ENCODE data around the gene SYCP2.

Gene SYCP2

DNA sequence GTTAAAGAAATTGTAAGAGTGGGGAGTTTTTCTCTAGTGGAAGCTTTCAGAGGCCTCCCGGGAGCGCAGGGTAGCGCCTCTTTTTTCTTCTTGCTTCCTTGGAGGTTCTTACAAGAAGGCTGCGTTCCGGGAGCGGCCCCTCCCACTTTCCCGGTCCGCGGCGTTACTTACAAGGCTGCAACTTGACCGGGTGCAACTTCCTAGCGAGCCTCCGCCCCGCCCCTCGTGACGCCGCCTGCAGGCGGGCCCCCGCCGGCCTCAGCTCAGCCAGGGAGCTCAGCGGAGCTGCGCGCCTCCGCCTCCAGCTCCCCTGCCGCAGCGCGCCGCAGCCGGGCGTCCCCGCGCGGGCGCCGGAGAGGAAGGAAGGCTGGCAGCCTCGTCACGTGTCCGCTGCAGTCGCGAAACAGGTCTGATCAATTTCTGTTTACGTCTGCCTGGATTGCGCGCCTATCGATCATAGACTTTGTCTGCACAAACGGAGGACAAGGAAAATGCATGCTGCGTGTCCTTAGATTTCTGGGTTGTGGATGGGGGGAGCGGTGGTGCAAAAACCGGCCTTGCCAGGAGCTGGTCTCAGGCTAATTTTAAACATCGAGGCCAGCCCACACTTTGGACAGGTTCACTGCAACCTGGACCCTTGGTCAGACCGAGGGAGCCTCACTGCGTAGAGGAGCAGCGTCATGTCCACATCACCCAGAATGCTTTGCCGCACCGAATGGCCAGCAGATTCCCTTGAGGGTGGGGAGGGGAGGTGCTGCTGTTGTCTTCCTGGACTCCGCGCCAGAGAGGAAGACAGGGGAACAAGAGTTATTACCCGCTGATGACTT is 6.9 kb upstream of the SYCP2 start, which contains the start of the genes FAM217B and PPP1R3D:
Gene FAM217B (plus strand): TSS at position 261 of the 827 bp plus-strand sequence. CDS start 3,555 bp downstream, outside the sequence.
Gene PPP1R3D (minus strand): TSS at position 177 of the 827 bp plus-strand sequence. CDS start 374 bp downstream, outside the sequence.
- peak; percentile 87 for DNase-seq

DNA sequence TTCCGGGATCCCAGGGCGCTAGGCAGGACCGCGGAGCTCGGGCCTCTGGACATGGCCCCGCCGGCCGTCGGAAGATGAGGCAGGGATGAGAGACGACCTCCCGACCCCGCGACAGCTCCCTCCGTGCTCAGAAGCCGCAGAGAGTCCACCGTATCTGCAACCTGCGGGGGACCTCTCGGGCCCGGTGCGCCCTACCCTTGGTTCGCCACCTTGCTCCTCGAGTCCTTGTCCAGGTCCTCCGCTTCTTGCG is 6.4 kb upstream of the SYCP2 start:
- DNase-seq: peak; percentile 41

DNA sequence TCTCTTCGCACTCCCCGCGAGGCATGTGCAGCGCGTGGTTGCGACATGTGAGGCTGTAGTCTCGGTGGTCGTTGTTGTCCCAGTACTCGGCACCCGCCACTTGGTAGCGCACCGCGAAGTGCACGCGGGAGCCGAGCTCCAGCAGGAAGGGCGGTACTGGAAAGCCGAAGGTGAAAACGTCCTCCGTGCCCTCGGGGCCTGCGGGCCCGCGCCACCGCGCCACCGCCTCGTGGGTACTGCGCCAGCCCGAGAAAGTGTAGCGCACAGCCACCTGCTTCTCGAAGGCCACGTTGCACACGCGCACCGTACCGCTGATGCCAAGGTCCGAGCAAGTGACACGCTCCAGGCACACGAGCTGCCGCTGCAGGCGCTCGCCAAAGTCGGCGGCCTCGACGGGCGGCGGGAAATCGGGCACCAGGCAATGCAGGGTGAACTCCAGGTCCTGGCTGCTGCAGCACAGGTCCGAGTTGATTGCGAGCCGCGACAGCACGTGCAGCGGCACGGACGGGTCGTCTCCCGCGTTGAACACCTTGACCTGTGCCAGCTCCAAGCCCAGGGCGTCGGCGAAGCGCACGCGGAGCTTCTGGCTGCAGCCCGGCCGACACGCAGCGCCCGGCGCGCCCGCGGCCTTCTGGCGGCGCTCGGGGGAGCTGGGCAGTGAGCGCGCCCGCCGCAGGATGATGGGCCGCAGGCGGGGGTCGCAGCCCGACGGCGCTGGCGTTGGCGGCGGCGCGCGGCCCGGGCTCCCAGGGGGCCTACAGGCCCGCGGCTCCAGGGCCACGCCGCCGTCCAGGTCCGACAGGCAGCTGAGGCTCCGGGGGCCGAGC is 5.8 kb upstream of the SYCP2 start:
- DNase-seq: no peak

DNA sequence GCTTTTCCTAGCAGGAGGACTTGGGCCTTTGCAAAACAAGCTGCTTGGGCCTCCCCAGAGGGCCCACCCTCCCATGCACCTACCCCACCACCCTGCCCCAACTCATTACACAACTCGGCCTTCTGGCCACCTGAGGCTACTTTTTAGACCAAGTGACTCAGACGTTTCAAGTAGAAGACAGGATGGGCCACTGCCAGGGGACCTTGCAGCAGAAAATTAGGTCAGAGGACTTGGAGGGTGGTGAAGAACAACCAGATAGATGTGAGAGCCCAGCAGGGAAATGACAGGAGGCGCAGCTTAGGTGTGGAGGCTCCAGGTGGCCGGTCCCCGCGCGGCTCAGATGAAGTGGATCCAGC is 5.2 kb upstream of the SYCP2 start:
- DNase-seq: no peak

DNA sequence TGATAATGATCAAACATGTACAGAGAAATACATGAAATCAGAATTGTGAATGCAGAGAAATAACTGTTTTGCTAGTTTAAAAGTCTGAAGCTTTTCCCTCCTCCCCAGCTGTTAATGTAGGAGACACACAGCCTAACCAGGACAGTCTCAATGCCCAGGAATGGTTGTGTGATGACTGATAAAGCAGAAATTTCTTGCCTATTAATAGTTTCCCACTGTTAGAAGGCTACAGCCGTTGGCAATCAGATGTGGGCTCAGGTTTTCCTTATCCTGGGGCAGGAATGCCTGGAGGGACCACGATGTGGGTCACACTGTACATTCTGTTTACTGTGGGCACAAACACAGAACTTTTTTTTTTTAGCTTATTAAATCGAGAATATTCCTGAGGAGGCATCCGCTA is 4.8 kb upstream of the SYCP2 start:
- DNase-seq: no peak

DNA sequence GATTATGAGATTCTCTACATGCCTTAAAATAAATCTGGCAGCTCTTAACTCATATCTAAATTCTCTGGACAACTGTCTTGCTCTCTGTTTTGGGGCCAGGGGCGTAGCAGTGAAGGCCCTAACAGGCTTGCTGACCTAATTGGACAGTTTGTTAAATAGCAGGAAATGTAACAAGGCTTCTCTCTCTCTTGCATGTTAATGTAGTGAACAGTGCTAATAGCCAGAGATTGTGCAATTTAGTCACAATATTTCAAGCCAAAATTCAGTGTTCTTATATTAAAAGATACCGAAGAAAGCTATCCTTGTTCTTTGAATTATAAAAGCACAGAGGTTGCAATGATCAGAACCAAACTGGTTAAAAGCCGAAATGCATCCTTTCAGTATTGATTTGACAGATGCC is 3.7 kb upstream of the SYCP2 start:
- DNase-seq: no peak

DNA sequence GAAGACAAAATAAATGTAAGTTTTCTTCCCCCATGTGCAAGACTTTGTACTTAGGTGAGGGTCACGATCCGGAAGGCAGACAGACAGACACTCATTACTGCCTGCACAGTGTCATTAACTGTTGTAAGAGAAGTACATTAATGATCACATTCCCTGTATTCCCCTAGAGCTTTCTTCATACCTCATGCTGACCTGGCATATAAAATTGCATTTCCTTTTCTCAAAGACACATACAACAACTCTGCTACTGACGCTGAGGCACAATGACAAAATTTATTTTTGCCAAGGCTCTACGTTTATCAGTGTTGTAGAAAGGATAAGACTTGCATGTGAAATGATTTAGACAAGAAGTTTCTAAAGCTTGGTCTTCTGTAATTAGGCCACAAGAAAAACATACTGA is 3.0 kb upstream of the SYCP2 start:
- DNase-seq: no peak

DNA sequence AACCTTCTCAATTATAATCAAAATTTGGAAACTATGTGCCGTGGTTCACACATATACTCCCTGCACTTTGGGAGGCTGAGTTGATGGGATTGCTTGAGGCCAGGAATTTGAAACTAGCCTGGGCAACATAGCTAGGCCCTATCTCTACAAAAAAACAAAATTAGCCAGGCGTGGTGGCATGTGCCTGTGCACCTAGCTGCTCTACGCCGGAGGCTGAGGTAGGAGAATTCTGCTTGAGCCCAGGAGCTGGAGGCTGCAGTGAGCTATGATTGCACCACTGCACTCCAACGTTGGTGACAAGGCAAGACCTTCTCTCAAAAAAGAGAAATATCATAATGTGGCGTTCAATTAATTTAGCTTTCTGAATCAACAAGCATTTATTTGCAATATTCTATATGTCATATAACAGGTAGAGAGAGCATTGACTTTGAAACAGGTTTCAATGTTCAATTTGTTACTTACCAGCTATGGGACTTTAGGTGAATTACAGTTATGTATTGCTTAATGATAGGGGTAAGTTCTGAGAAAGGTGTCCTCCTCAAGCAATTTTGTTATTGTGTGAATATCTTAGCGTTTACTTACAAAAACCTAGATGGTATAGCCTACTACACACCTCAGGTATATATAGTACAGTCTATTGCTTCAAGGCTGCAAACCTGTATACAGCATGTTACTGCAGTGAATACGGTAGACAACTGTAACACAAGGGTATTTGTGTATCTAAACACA is 2.2 kb upstream of the SYCP2 start:
- DNase-seq: no peak

DNA sequence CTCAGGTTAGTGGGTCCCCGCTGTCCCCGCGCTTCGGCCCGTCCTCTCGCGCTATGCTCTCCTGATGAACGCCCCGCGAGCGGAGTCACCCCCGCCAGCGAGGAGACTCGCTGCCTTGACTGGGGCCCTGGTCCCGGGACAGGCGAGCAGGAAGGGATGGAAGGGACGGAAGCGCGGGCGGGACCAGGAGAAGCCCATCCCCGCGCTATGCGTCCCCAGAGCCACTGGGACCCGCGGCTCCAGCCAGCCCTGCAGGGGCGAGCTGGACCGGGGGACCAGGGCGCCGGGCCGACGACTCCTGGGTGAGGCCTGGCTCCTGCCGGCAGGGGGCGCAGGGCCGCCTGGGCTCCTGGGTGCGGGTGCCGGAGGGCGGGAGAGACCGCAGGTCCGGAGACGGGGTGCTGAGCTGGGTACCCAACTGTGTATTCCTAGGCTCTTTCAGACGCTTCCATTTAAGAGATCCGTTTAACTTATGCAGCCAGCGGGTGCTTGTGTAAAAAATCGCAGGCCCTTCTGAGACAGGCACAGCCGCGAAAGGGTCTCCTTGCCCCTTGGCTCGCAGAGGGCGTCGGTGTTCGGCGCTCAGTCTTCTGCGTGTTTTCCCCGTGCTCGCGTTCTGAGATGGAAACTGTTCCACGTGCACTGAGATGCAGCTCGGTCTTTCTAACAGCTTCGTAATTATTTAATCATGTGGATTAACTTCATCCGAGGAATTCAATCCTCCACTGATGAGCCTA is 580 bp upstream of the SYCP2 start:
- DNase-seq: peak; percentile 68

DNA sequence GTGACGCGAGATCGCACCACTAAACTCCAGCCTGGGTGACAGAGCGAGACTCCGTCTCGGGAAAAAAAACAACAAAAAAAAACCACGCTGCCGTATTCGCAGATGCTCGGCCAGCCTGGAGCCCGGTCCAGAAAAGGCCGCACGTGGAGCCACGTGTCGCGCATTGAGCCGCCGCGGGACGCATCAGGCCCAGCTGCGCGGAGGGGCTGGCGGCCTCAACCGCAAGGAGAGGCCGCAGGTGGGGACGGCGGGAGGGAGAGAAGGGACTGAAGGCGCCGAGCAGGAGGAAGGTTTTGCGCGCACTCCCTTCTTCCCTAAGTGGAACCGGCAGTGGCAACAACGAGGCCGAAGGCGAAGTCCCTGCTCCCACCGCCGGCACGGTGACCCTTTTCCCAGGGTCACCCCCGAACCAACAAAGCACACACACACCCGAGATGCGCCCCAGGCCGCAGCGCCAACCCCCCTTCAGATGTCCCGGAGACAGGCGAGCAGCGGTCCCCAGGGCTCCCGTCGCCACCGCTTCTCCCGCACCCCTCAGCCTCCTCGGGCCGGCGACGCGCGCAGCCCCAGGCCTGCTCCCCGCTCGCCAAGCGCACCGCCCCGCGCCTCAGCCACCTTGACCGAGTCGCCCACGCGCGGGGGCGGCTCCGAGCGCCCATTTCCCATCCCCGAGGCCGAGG is 681 bp downstream of the SYCP2 start:
- no peak for DNase-seq

DNA sequence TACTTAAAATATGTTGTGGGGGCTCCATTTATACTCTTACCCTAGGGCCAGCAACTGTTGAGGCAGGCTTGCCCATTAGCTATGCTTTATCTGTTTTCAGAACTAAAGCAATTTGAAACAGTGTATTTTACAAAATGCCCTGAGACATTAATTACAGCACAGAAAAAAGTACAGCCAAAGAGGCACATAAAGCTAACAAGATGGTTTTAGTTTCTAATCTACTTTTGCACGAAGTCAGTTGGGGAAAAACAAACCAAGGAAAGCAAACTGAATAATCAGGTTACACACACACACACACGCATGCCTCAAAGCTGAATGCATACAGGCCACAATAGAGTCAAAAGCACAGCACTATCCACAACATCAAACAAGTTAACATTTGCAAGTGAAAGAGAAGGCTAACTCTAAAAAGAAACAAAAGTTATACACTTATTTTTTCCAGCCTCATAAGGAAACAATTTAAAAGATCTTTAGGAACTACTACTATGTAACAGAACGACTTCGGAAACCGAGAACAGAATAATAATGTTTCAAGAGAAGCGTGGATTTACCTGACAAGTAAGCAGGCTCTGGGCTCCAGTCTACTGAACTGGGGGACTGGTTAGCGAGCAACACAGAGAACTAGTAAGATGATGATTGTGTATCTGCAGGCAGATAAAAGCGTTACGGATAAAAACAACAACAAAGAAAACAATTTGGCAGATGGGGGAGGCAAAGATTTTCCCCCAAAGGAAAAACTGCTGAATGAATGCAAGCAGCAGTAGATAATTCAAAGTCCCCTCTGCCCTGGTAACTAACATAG is 1.7 kb downstream of the SYCP2 start:
- no peak for DNase-seq

DNA sequence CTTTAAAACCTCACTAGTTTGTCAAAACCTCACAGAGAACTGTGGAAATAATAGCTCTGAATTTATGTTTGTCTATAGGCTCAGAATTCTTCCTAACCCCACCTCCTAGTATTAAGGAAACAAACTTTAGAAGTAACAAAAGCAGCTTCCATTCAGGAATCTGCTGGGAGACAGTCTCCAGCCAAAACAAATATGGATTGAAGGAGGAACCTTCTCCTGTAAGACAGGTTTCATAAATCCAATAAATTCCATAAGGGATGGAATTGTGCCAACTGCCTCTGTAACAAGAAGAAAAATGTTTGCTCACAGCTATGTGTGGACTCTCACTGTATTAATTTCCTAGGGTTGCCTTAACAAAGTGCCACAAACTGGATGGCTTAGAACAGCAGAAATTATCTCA is 7.5 kb downstream of the SYCP2 start:
- no peak for DNase-seq

DNA sequence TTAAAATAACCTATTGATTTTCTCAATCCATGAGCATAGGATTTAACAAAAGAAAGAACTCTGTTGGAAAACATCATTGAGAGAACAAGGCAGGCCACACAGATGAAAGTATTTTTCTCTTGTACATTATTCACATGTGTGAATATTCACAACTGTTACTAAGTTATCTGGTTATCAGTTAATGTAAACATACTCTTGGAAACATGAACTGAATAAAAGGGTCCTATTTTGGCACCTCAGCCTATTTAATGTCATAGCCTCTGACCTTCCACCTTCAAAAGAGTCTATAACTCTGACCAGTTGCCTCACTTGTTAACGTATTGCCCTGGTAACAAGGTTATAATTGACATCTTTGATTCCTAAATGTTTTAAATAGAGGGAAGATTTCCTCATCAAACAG is 8.1 kb downstream of the SYCP2 start:
- DNase-seq: no peak

DNA sequence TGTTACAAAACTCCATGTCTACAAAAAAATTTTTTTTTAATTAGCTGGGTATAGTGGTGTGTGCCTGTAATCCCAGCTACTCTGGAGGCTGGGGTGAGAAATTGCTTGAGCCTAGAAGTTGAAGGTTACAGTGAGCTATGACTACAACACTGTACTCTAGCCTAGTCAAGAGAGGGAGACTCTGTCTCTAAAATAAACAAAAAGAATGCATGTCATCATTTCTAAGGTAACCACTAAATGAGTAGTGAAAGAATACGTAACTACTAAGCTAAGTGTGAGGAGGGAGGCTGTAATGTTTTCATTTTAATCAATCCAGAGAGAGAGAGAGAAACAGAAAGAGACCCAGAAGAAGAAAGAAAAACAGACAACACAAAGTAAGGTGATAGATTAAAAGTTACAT is 9.9 kb downstream of the SYCP2 start:
- DNase-seq: no peak

DNA sequence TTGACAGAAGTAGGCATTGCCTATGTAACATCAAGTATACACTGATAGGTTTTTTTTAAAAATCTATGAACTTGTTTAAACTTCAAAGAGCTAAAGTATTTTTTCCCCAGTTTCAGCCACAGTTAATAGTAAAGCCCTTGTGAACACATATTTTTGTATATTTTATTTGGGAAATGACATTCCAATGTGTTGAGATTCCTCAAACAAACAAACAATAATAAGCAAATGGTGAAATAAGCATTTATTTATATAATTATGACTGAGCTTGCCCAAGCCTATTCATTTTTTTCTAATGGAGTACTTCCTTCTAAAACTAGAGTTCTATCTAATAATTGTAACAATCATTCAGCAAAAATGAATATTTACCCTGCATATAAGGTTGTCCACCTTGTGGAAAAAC is 12.5 kb downstream of the SYCP2 start:
- no peak for DNase-seq

DNA sequence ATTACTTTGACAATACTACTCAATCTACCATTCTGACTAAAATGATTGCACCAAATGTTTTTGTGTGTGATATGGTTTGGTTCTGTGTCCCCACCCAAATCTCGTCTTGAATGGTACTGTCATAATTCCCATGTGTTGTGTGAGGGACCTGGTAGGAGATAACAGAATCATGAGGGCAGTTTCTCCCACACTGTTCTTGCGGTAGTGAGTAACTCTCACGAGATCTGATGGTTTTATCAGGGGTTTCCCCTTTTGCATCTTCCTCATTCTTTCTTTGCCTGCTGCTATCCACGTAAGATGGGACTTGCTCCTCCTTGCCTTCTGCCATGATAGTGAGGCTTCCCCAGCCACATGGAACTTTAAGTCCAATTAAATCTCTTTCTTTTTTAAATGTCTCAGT is 20.8 kb downstream of the SYCP2 start:
- DNase-seq: no peak

DNA sequence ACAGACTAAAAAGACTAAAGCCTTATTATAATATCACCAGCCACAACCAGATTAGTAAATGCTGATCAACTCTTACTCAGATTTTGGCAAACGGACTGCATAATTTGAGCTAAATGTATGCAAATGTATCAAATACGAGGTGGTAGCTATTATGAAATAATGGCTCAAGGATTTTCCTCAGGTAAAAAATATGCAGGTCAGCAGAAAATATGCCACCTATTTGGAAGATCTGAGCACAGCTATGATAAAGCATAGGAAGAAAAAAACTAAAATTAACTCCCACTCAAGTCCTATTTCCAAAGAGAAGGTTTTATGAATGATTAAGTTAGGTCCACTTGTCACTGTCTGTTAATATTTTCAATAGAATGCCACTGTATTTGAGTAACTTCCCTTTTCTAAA is 22.4 kb downstream of the SYCP2 start:
- DNase-seq: no peak

DNA sequence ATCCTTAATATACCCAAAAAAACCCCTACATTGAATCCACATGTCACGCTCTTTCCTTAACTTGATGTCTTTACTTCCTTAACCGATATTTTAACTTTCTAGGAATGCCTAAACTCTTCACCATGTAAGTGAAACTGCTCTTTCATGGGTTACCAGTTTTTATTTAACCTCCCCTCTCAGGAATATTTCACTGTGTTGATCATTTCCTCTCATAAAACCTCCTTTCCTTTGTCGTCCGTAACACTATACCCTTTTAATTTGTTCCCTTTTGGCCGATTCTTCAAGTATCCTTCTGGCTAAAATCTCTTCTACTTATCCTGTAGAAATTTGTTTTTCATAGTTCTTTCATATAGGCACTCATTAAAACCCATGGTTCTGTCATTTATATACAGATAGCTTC is 24.6 kb downstream of the SYCP2 start:
- no peak for DNase-seq

DNA sequence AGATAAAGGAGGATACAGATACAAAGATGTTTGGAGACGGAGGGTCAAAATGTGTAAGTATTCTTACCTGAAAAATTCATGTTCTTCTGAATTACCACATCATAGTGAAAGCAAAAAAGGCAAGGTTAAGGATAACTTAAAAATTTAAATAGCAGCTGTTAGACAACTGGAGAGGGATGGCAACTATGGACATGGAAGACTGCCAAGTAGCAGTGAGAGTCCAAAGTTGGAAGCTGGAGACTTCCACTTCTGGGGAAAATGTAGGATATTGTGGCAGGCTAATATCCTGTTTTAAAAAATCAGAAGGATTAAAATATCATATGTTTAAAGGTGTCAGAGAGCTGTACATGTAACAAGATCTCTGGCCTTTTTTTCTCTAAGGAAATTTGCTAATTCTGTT is 29.8 kb downstream of the SYCP2 start:
- DNase-seq: no peak

DNA sequence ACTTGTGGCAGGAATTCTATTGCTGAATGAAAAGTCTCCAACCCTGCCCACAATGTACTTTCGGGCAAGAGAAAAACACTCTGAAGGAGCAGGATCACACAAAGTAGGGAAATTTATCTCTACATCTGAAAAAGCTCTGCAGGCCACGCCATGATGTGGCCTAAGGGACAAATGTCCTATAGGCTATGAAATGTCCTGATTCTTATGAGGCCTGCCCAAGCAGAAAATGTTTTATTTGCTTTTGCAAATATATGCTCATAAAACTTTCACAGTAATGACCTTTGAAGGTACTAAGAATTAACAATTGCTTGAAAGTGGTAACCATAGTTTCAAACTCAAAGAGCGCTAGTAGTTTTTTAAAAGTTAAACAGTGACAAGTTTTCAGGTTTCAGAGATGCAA is 31.0 kb downstream of the SYCP2 start:
- no peak for DNase-seq

DNA sequence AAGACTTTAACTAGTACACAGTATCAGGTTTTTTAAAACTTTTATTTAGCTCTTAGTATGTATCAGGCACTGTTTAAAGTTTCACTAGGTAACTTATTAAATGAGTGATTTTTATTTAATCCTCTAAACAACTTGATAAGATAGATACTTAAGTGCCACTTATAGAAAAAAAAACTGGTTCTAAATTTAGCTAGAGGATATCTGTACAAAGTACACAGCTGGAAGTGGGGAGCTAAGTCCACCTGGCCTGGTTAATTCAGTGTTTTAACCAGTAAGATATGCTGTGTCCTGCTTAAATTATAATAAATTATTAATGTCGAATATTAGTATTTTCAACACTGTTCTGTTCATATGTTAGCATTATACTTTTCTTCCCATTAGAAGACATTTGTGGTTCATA is 37.5 kb downstream of the SYCP2 start:
- no peak for DNase-seq

DNA sequence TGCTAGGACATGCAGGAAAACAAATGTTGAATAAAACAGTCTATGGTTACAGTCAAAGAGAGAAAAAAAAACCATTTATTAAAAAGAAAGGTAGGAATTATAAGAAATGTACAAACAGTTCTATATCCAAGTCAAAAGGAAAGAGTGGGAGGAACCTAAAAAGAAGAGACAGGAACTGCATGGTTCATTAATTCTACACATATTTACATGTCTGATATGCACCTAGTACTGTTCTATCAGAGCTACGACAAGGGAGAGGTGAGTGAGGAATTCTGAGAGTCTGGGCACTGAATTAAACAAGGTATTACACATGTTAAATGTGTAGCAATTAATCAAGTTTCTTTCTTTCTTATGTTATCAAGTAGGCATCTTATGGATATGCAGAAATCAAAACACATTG is 41.9 kb downstream of the SYCP2 start:
- no peak for DNase-seq
